ENCODE data around the gene PDE12. TPM values are rescaled to one million over a fixed set of nuclear protein-coding genes. Genes with fewer than 3 reads are reported as not detected.

PDE12 gene
- total and polyA plus RNA-seq, 2 of the 13 experiments (the other 11 are each of a cell fraction or from before 2014, with no cell fraction given): 9.0 to 17.8 TPM

- TF ChIP-seq GPBP1L1 (CRISPR knock-in tag; IDR thresholded peaks at IDR 0.05) (no peak), ZNF234 (CRISPR knock-in tag; conservative IDR thresholded peaks at IDR 0.05) (peak; percentile 83; the same call in 1 of the 2 replicates), FOXJ3 (CRISPR knock-in tag; IDR thresholded peaks at IDR 0.05; ENCODE audit: borderline replicate concordance) (0 out of 2 replicates have a peak, but pooled peaks have one; percentile 62), ZNF501 (CRISPR knock-in tag; IDR thresholded peaks at IDR 0.05) (peak; percentile 97), GATA4 (IDR thresholded peaks at IDR 0.05; ENCODE audit: borderline replicate concordance, low read depth) (no peak), ZNF589 (CRISPR knock-in tag; conservative IDR thresholded peaks at IDR 0.05) (peak; percentile 89; the same call in 1 of the 2 replicates), ZSCAN5A (CRISPR knock-in tag; IDR thresholded peaks at IDR 0.05; ENCODE audit: borderline replicate concordance) (peak; percentile 89; the same call in 1 of the 2 replicates), BORCS8-MEF2B (CRISPR knock-in tag; IDR thresholded peaks at IDR 0.05) (peak; percentile 75), RFXAP (CRISPR knock-in tag; IDR thresholded peaks at IDR 0.05; ENCODE audit: borderline replicate concordance) (0 out of 2 replicates have a peak, but pooled peaks have one; percentile 18), NFKB2 (CRISPR knock-in tag; IDR thresholded peaks at IDR 0.05; ENCODE audit: borderline replicate concordance) (peak; percentile 30), ZKSCAN5 (CRISPR knock-in tag; IDR thresholded peaks at IDR 0.05) (no peak), FOXO1 (CRISPR knock-in tag; IDR thresholded peaks at IDR 0.05) (peak; percentile 42; the same call in 1 of the 2 replicates), SKI (IDR thresholded peaks at IDR 0.05; ENCODE audit: partially characterized antibody) (no peak), PCBP1 (IDR thresholded peaks at IDR 0.05; ENCODE audit: borderline replicate concordance, low read depth, low read length) (no peak), TBP (CRISPR knock-in tag; IDR thresholded peaks at IDR 0.05) (no peak), SRSF4 (IDR thresholded peaks at IDR 0.05; ENCODE audit: low read depth, low read length, poor library complexity, severe bottlenecking) (no peak), YEATS4 (CRISPR knock-in tag; IDR thresholded peaks at IDR 0.05; ENCODE audit: borderline replicate concordance) (peak; percentile 90), ZNF33B (CRISPR knock-in tag; IDR thresholded peaks at IDR 0.05) (no peak; the same call in 1 of the 2 replicates), NBN (conservative IDR thresholded peaks at IDR 0.05) (no peak), BCLAF1 (IDR thresholded peaks at IDR 0.05) (no peak), ZNF800 (CRISPR knock-in tag; IDR thresholded peaks at IDR 0.05) (no peak)
Observed at GRCh38 chr3:57555738-57556458, at the start of gene PDE12 (continued).

Measured in HepG2 (cell line).